GM21737 (cell line): Measurements from ENCODE around the gene RIPOR3.
"Not testable (repeated sequence)": the region's sequence is repeated elsewhere in the genome, so short reads cannot be mapped to it uniquely, and the experiment has no call there.

Experiments used
- ATAC-seq: cut with Tn5 transposase; IDR thresholded peaks from one replicate; pipeline ENCODE4 v1.9.1; 2021; ENCODE audit warnings: mild to moderate bottlenecking, moderate library complexity; ENCODE audit not compliant: unreplicated experiment

Gene RIPOR3

GRCh38 chr20:50578778-50579165 lies 112.6 kb downstream of the RIPOR3 start:
- no peak for ATAC-seq

- no peak for ATAC-seq
Measured at GRCh38 chr20:50578061-50578777, 113.1 kb downstream of the RIPOR3 start.

DNA sequence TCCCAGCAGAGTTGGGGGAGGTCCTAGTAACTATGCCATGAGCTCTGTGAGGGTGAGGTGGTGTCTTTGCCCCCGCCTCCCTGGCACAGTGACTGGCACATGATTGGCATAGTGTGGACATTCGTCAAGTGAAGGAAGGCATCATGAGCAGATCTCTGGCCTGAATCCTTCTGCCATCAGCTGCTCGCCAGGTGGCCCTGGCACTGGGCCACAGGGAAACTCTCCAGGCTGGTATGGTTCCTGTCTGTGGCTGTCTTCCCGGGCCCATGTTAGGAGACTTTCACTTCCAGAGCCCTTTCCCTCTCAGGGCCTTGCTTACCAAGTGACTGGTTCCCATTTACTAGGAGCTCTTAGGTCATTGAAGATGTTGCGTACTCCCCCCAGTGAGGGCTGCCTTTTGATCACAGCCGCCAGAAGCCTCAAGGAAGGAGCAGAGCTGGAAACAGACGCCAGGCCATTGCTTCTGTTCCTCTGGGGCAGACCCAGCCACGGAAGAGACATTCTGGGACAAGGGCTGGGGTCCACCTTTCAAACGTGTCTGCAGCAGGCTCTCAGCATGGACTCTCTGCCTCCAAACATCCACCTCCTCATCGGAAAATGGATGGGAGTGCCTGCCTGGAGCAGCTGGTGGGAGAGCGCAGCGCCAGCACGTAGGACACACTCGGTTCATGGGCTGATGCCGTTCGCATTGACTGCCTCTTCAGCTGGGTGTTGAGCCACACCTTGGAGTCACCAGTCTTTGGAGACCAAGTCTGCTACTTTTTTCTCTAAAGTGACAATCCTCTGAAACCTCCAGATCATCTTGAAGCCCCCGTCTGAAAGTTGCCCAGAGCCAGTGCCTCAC lies 113.9 kb downstream of the RIPOR3 start:
- ATAC-seq: no peak

DNA sequence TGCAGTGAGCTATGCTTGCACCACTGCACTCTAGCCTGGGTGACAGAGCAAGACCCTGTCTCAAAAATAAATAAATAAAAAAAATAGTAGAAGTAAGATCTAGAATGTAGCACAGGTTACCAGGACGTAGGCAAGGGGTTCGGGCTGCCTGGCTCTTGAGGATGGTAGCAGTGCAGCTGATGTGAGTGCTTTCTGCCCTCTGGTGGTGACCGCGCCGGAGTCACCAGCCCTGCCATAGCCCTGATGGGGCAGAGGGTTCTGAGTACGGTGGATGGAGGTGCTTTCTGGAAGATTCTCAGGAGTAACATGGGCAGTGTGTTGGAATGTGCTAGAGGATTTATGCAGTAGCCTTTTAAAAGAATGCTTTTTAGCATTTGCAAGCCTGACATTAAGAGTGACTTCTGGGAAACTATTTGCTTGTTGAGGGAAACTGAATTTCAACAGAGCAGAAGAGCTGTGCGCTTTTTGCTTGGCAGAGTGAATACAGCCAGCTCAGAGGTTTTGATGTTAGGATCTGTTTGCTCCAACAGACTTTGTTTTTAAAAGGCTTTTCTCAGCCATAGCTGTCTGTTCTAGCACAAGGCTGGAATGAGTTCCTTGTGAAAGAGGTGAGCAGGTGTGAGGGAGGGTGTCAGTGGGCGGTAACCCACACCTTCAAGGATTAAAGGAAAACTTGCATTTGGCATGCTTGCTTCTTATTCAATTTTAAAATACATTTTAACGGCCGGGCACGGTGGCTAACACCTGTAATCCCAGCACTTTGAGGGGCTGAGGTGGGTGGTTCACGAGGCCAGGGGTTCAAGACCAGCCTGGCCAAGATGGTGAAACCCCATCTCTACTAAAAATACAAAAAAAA lies 115.2 kb downstream of the RIPOR3 start:
- ATAC-seq: no peak

DNA sequence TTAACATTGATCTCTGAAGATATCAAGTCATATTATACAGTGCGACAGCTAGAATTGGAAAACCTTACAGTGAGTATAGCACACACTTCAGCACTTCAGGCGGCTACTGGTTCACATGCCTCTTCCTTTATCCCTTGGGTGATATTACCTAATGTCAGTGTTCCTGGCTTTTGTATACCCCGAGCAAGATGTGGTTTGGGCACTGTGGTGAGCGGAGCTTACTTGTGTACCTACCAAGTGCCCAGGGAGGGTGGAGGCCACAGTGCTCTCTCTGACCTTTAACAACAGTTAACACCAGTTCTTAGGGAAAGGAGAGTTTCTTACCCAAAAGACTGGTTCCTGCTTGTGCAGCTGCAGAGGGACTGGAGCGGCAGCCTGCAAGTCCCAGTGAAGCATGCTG lies 116.8 kb downstream of the RIPOR3 start:
- no peak for ATAC-seq

DNA sequence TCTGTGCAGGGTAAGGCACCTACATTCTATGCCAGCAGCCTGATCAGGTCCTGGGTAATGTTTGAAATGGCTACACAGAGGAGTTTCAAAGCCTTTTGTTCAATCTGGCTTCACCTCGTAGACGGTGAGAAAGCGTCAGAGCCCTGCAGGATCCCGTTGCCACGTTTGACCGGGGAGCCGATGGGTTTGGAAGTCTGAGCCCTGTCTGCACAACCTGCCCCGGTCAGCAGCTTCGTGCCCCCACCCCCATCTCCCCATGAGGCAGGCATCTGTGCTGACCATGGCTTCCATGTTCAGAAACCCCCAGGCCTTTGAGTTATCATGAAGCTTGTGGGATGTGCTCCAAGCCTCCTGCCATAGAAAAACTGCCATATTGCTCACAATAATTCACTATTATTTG lies 117.2 kb downstream of the RIPOR3 start:
- ATAC-seq: no peak

GRCh38 chr20:50572938-50573777 lies 118.2 kb downstream of the RIPOR3 start:
- ATAC-seq: no peak

- ATAC-seq: no peak
Measured at GRCh38 chr20:50571466-50571865, 119.9 kb downstream of the RIPOR3 start.

DNA sequence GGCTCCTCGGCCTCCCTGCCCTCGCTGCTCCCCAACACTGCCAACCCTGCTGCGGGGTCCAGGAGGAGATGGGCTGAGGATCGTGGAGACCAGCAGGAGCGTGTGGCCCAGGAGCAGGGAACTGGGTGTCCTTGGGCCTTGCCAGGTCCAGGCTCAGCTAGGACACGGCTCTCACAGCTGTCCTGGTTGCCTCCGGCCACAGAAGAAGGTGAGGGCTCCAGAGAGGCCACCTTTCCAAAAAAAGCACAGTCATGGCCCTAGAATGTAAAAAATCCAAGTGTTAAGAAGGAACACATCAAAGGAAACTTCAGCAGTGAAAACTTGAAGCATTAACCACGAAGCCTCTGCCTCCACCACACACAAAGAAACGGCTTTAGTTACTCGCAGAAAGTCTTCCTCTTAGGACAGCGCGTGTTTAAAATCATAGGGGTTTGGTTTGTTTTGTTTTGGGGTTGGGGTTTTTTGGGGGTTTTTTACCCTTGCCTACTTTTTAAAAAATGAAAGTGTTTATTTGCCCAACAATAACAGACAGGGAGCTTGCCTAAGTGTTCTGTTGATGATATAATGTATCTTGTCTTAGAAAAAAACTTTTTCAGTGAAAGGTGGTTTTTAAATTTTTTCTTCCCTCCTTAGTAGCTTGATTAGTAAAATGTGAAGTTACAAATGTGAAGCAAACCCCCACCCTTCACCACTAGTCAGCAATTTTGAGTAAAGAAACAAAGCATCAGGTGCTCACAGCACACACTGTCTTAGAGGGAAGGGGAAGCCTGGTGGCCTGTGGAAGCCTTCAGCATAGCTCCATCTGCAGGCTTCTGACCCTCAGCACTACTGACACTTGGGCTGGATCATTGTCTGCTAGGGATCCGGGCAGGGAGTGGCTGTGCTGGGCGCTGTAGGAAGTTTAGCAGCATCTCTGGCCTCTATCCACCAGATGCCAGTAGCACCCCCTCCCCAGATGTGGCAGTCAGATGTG lies 121.2 kb downstream of the RIPOR3 start:
- ATAC-seq: peak; percentile 50

- not testable (repeated sequence) for ATAC-seq
Measured at GRCh38 chr20:50569487-50569863, 121.9 kb downstream of the RIPOR3 start.

GRCh38 chr20:50568549-50568942 lies 122.8 kb downstream of the RIPOR3 start:
- ATAC-seq: no peak

DNA sequence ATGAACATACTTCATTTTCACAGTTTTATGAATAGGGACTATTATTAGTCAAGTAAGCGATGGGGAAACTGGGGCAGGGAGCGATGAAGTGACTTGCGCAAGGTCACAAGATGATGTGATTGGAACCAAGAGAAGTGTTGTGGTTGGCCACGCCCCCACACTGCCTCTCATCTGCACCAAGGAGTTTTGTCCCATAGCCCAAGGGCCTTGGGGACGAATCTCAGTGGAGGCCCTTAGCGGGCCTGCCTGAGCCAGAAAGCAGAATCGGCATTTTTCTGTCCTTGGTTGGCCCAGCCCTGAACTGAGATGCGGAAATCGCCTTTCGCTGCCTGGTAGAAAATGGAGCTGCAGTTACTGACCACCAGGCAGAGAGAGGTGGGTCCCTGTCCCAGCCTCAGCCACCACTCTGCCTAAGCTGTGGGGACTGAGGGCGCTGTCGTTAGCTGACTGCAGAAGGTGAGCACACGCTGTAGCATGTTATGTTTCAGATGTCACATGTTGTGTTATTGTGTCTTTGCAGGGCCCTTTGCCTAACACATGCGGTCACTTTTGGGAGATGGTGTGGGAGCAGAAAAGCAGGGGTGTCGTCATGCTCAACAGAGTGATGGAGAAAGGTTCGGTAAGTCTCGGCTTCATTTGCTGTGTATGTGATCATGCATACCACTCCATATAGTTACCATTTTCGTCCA lies 123.3 kb downstream of the RIPOR3 start:
- ATAC-seq: no peak

- no peak for ATAC-seq
Measured at GRCh38 chr20:50565871-50566270, 125.5 kb downstream of the RIPOR3 start.

DNA sequence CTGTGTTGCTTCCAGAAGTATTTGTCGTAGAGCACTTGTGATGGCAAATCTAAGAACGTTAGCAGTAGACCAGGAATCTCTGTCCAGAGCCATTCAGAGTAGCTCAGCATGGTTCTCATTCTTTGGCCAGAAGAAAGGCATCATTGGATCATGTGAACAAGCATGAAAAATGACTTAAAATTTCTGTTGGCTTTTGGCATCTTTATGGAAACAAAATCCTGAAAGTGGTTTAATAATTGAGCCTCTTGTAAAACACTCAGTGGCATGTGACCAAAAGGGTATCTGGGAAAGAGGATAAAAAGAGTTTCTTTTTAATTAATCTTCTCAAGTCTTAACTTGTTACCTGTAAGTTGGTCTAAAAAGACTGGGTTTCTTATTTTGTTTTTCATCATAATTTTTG lies 126.0 kb downstream of the RIPOR3 start:
- ATAC-seq: no peak

GRCh38 chr20:50563133-50563944 lies 128.0 kb downstream of the RIPOR3 start:
- no peak for ATAC-seq

- ATAC-seq: no peak
Measured at GRCh38 chr20:50562262-50562701, 129.1 kb downstream of the RIPOR3 start.

GRCh38 chr20:50561379-50562078 lies 129.8 kb downstream of the RIPOR3 start:
- no peak for ATAC-seq
